Measurements from ENCODE around the gene DNAJB4. TPM values are rescaled to one million over a fixed set of nuclear protein-coding genes. Genes with fewer than 3 reads are reported as not detected.
A peak's percentile ranks its signal among the peaks of the same experiment; 100 is the strongest.

The DNAJB4 gene
- total RNA-seq, 1 experiment from 2014 or later = 23.4 TPM

- TF ChIP-seq ZNF416 (CRISPR knock-in tag; IDR thresholded peaks at IDR 0.05) = no peak
- TF ChIP-seq AR (CRISPR knock-in tag; IDR thresholded peaks at IDR 0.05) = no peak
- no peak for TF ChIP-seq HMGA2 (CRISPR knock-in tag; IDR thresholded peaks at IDR 0.05)
- Mint-ChIP-seq H3K4me1 (peaks cover 46% of the 10 kb centered on the region), H3K4me3 (peak overlapping the region; percentile 56), H3K36me3 (peaks cover 48% of the 10 kb centered on the region), H3K27ac (peak overlapping the region; percentile 92), H3K27me3 (ENCODE audit: low read depth) (no peaks in the 10 kb centered on the region), H3K9me3 (no peaks in the 10 kb centered on the region)
- no peak for DNase-seq (ENCODE audit: low spot score)
- ChIA-PET POLR2A (interaction anchor here (0.7 kb wide), 1 partner anchor 47 kb away, joined by 8 read pairs; no protein-coding TSS in a partner anchor), CTCF (interaction anchor here (0.6 to 1.0 kb wide), 2 partner anchors 142 to 471 kb away, joined by 3 read pairs; no protein-coding TSS in a partner anchor)
- peak; percentile 43; the same call in 1 of the 2 replicates for ATAC-seq
Measured at GRCh38 chr1:77972080-77972479, 32.7 kb upstream of the DNAJB4 start.

GRCh38 chr1:77975386-77975785, 29.4 kb upstream of the DNAJB4 start:
- Mint-ChIP-seq H3K27ac (peak overlapping the region; percentile 46), H3K4me1 (peaks cover 49% of the 10 kb centered on the region)

GRCh38 chr1:77975907-77976306, 28.8 kb upstream of the DNAJB4 start:
- H3K4me1 Mint-ChIP-seq = peaks cover 53% of the 10 kb centered on the region
- no peak for TF ChIP-seq STAT6 (CRISPR knock-in tag; conservative IDR thresholded peaks at IDR 0.05; ENCODE audit: low read depth)
- no peak for TF ChIP-seq FOXJ3 (CRISPR knock-in tag; IDR thresholded peaks at IDR 0.05; ENCODE audit: borderline replicate concordance)
- no peak for TF ChIP-seq CBFB (CRISPR knock-in tag; IDR thresholded peaks at IDR 0.05; ENCODE audit: low read depth)
- TF ChIP-seq SMAD4 (CRISPR knock-in tag; IDR thresholded peaks at IDR 0.05) = no peak
- TF ChIP-seq IRF2 (CRISPR knock-in tag; IDR thresholded peaks at IDR 0.05; ENCODE audit: borderline replicate concordance, low read depth) = no peak
- TF ChIP-seq MXD4 (CRISPR knock-in tag; IDR thresholded peaks at IDR 0.05; ENCODE audit: borderline replicate concordance) = no peak
- TF ChIP-seq ZNF512 (CRISPR knock-in tag; IDR thresholded peaks at IDR 0.05; ENCODE audit: borderline replicate concordance) = no peak
- no peak for TF ChIP-seq MYBL2 (CRISPR knock-in tag; IDR thresholded peaks at IDR 0.05)
- TF ChIP-seq ZSCAN18 (CRISPR knock-in tag; IDR thresholded peaks at IDR 0.05) = no peak
- POLR2A ChIA-PET = interaction anchor here (2.0 kb wide), 1 partner anchor 11 kb away, joined by 4 read pairs; no protein-coding TSS in a partner anchor

More at GRCh38 chr1:77975386-77975785, 29.4 kb upstream of the DNAJB4 start:
- Mint-ChIP-seq H3K36me3 (peaks cover 18% of the 10 kb centered on the region), H3K27me3 (ENCODE audit: low read depth) (no peaks in the 10 kb centered on the region), H3K9me3 (no peaks in the 10 kb centered on the region), H3K4me3 (no peak overlapping the region)
- no peak for TF ChIP-seq NFYB (CRISPR knock-in tag; conservative IDR thresholded peaks at IDR 0.05; ENCODE audit: low read depth)
- TF ChIP-seq ATF2 (CRISPR knock-in tag; IDR thresholded peaks at IDR 0.05; ENCODE audit: borderline replicate concordance, low read depth) = no peak
- TF ChIP-seq ZNF416 (CRISPR knock-in tag; IDR thresholded peaks at IDR 0.05) = no peak
- no peak for TF ChIP-seq RELA (CRISPR knock-in tag; IDR thresholded peaks at IDR 0.05; ENCODE audit: borderline replicate concordance)
- TF ChIP-seq ELF4 (CRISPR knock-in tag; IDR thresholded peaks at IDR 0.05; ENCODE audit: low read depth) = no peak
- no peak for TF ChIP-seq JAZF1 (CRISPR knock-in tag; IDR thresholded peaks at IDR 0.05)
- CTCF ChIA-PET = interaction anchor here (1.2 kb wide), 1 partner anchor 139 kb away, joined by 4 read pairs; no protein-coding TSS in a partner anchor
- DNase-seq (ENCODE audit: low spot score) = no peak
- POLR2A ChIA-PET = interaction anchor here (2.0 kb wide), 1 partner anchor 10 kb away, joined by 4 read pairs; no protein-coding TSS in a partner anchor
- no peak for ATAC-seq

More at GRCh38 chr1:77975907-77976306, 28.8 kb upstream of the DNAJB4 start:
- H3K4me3 Mint-ChIP-seq = no peak overlapping the region
- DNase-seq (ENCODE audit: low spot score) = no peak
- H3K27ac Mint-ChIP-seq = peak overlapping the region; percentile 89
- CTCF ChIA-PET = interaction anchor here (0.6 to 1.2 kb wide), 3 partner anchors 45 to 139 kb away, joined by 3 to 4 read pairs (median 4); no protein-coding TSS in a partner anchor
- H3K27me3 Mint-ChIP-seq (ENCODE audit: low read depth) = no peaks in the 10 kb centered on the region
- ATAC-seq = no peak
- H3K36me3 Mint-ChIP-seq = peaks cover 18% of the 10 kb centered on the region
- H3K9me3 Mint-ChIP-seq = no peaks in the 10 kb centered on the region
